ENCODE data around the gene LIF. TPM values are rescaled to one million over a fixed set of nuclear protein-coding genes. Genes with fewer than 3 reads are reported as not detected.

Gene LIF
- total and polyA plus RNA-seq, 2 donors from 2014 or later: 0.67 to 10.7 TPM

GRCh38 chr22:30214703-30215407 lies 31.7 kb downstream of the LIF start:
- FAIRE-seq: no peak

GRCh38 chr22:30212996-30213441 lies 33.5 kb downstream of the LIF start:
- H3K9ac ChIP-seq (ENCODE audit: low read length in 3 of 3): no peak overlapping the region
- H3K4me3 ChIP-seq (ENCODE audit: low read length in 3 of 3): no peak overlapping the region
- intact Hi-C loops (cut with DNase I): no loop called here
- H3K27me3 ChIP-seq (ENCODE audit: control insufficient read depth, insufficient read depth, low read length): no peaks in the 10 kb centered on the region
- no peak for FAIRE-seq
- no peak for TF ChIP-seq CTCF (IDR thresholded peaks at IDR 0.05; ENCODE audit: borderline replicate concordance, extremely low read depth, insufficient read depth)
- peaks cover 0 to 9% (median 4%) of the 10 kb centered on the region in 3 donors for H3K4me1 ChIP-seq (ENCODE audit: control insufficient read depth in 2 of 3, insufficient read depth in 2 of 3, low read depth in 1 of 3, low read length in 3 of 3)
- no peaks in the 10 kb centered on the region for H3K9me3 ChIP-seq (ENCODE audit: control insufficient read depth in 2 of 3, insufficient read depth in 1 of 3, low read length in 3 of 3)
- no peak for DNase-seq
- H3K36me3 ChIP-seq (ENCODE audit: control insufficient read depth in 2 of 3, insufficient read depth in 3 of 3, low read length in 3 of 3): no peaks in the 10 kb centered on the region
- H3K27ac ChIP-seq (ENCODE audit: low read depth in 2 of 2, low read length in 2 of 2): peak overlapping the region in 1 of 2 donors; percentile 69

More at GRCh38 chr22:30214703-30215407, 31.7 kb downstream of the LIF start:
- Histone ChIP-seq H3K4me3 (ENCODE audit: low read length in 3 of 3) (no peak overlapping the region), H3K9ac (ENCODE audit: low read length in 3 of 3) (no peak overlapping the region), H3K27me3 (ENCODE audit: control insufficient read depth, insufficient read depth, low read length) (no peaks in the 10 kb centered on the region), H3K9me3 (ENCODE audit: control insufficient read depth in 2 of 3, insufficient read depth in 1 of 3, low read length in 3 of 3) (no peaks in the 10 kb centered on the region), H3K4me1 (ENCODE audit: control insufficient read depth in 2 of 3, insufficient read depth in 2 of 3, low read depth in 1 of 3, low read length in 3 of 3) (peaks cover 0 to 6% (median 2%) of the 10 kb centered on the region in 3 donors), H3K27ac (ENCODE audit: low read depth in 2 of 2, low read length in 2 of 2) (no peak overlapping the region), H3K36me3 (ENCODE audit: control insufficient read depth in 2 of 3, insufficient read depth in 3 of 3, low read length in 3 of 3) (no peaks in the 10 kb centered on the region)
- no peak for DNase-seq
- no peak for TF ChIP-seq CTCF (IDR thresholded peaks at IDR 0.05; ENCODE audit: borderline replicate concordance, extremely low read depth, insufficient read depth)
- intact Hi-C loops (cut with DNase I): no loop called here

- no peak for TF ChIP-seq CTCF (IDR thresholded peaks at IDR 0.05; ENCODE audit: borderline replicate concordance, extremely low read depth, insufficient read depth)
- no peaks in the 10 kb centered on the region for H3K27me3 ChIP-seq (ENCODE audit: control insufficient read depth, insufficient read depth, low read length)
- no peaks in the 10 kb centered on the region for H3K9me3 ChIP-seq (ENCODE audit: control insufficient read depth in 2 of 3, insufficient read depth in 1 of 3, low read length in 3 of 3)
- H3K27ac ChIP-seq (ENCODE audit: low read depth in 2 of 2, low read length in 2 of 2): peak overlapping the region in 1 of 2 donors; percentile 69
- FAIRE-seq: no peak
- H3K36me3 ChIP-seq (ENCODE audit: control insufficient read depth in 2 of 3, insufficient read depth in 3 of 3, low read length in 3 of 3): no peaks in the 10 kb centered on the region
- H3K4me3 ChIP-seq (ENCODE audit: low read length in 3 of 3): no peak overlapping the region
- peaks cover 0 to 9% (median 4%) of the 10 kb centered on the region in 3 donors for H3K4me1 ChIP-seq (ENCODE audit: control insufficient read depth in 2 of 3, insufficient read depth in 2 of 3, low read depth in 1 of 3, low read length in 3 of 3)
- intact Hi-C loops (cut with DNase I): no loop called here
- peak in 1 of 5 donors; percentile 87 for DNase-seq
- H3K9ac ChIP-seq (ENCODE audit: low read length in 3 of 3): no peak overlapping the region
Observed at GRCh38 chr22:30212363-30212995, 34.1 kb downstream of the LIF start.
